Stimulated activated CD4-positive, alpha-beta T cell treated with anti-CD3 and anti-CD28 coated beads, Interleukin-15, amount 100 ng/mL, for 1 hour (primary cell): Measurements from ENCODE around the gene ALAS1.
"Not testable (repeated sequence)": the region's sequence is repeated elsewhere in the genome, so short reads cannot be mapped to it uniquely, and the experiment has no call there.

Experiments used
- DNase-seq, 2 donors: peaks; one replicate each; pipeline ENCODE4 v3.0.0-alpha.2; 2020; ENCODE audit warnings: low read depth in 1 of 2, low spot score in 1 of 2

Gene ALAS1

DNA sequence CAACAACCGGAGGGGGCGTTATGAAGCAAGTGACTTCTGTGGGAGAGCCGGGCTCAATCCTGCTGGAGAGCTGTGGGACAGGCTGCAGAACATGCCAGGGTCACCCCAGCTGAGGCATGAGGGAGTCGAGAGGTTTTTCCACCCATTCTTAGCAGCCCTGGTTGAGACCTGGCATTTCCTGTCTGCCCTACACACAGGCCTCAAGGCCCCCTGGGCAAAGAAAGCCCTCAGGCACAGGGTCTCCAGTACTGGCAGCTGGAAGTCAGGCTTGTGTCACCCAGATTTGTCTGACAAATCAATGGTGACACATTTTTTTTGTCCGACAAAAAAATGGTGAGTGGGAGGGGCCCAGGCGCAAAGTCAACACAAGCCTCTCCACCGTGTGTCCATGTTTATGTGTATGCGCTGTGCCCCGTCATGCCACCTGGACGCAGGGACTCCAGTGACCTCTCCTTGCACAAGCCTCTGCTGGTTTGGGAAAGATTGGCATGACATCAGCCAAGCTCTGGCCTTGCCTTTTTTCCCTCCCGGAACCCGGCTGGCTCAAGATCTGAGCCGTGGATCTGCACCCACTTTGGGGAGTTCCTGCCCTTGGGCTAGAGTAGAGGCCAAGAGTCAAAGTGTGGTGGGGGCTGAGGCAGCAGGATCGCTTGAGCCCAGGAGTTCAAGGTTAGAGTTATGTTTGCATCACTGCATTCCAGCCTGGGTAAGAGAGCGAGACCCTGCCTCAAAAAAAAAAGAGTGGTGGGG, 20.8 kb upstream of the ALAS1 start:
- DNase-seq, result no peak

DNA sequence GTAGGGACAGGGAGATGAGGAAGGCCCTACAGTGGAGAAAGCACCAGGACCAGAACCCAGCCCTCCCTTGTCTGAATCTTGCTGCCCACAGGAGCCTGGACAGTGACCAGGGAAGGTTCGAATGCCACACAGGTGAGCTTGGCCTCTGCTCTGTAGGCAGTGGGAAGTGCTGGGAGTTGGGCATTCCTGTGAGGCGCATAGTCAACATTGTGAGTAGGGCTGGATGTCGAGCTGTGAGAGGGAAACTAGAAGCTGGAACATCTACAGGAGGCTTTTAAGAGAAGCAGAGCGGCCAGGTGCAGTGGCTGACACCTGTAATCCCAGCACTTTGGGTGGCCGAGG, 20.3 kb upstream of the ALAS1 start:
- DNase-seq, result no peak

DNA sequence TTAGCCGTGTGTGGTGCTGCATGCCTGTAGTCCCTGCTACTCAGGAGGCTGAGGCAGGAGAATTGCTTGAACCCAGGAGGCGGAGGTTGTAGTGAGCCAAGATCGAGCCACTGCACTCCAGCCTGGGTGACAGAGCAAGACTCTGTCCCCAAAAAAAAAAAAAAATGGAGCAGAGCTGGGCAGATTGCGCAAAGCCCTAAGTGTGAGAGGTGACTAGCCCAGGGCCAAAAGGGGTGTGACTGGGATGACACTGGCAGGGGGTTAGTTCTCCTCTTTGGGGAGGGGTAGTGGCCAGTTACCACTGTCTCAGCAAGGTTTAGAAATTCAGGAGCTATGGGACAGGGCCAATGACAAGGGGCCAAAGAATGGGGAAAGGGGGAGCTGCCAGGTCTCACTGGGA, 19.8 kb upstream of the ALAS1 start:
- DNase-seq, result not testable (repeated sequence)

DNA sequence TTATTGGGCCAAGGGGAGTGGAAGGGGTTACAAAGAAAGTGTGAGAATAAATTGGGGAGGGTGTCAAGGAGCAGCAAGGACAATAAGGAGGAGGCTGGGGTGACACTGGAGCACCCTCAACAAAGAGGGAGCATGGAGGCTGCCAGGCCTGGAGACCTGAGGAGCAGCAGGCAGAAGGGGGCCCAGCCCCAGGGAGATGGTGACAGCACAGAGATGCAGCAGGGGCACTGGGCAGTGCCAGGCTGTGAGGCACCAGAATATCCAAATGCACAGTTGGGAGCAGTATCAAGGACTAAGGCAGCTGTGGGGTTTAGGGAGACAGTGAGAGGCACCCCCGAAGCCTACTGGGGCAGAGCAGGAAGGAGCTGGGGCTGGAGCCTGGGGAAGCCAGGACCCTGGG, 19.4 kb upstream of the ALAS1 start:
- DNase-seq, result no peak

DNA sequence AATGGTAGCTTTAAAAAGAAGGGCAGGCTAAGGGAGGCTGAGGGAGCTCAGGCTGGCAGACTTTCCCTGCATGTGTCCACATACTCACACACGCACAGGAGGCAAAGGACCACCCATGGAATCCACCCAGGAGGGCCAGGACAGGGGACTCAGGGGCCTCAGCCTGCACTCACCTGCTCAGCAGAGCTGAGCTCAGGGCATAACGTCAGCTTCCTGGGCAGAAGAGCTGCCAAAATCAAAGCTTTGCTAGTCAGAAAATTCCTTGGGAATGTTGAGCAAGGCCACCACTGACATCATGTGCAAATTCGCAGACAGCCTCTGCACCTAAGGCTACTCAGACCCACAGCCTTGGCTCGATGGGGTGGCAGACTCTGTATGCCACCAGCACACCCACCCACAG, 16.4 kb upstream of the ALAS1 start:
- DNase-seq, result no peak

DNA sequence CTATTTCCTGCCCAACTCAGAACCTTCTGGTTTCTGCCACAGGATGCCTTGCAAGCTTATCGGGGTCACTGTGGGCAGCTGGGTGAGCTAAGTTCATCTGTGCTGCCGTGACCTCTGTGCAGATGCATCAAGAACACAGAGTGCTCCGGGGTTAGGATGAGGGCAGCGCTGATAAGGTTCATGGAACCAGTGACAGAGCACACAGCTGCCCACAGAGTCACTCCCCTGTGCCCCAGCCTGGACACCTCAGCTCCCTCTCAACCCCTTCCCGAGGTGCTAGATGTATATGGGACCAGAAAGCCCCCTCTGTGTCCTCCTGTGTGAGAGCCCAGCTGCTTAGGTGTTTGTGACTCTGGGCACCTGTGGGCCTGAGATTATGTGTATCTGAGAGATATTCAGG, 15.8 kb upstream of the ALAS1 start:
- DNase-seq, result no peak

DNA sequence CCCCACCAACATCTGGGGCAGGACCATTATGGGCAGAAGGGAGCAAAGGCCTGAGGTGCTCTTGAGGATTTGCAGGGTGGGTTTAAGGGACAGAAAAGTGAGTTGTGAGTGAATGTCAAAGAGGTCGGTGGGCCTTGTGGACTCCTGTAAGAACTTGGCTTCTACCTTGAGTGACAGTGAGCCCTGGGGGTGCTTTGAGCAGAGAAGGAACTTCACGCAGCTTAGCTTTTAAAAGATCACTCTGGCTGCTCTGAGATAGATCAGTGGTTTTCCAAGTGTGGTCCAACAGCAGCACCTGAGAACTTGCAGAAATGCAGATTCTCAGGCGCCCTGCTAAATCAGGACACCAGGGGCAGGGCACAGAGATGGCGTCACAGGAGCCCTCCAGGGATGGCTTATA, 15.3 kb upstream of the ALAS1 start:
- DNase-seq, result no peak

DNA sequence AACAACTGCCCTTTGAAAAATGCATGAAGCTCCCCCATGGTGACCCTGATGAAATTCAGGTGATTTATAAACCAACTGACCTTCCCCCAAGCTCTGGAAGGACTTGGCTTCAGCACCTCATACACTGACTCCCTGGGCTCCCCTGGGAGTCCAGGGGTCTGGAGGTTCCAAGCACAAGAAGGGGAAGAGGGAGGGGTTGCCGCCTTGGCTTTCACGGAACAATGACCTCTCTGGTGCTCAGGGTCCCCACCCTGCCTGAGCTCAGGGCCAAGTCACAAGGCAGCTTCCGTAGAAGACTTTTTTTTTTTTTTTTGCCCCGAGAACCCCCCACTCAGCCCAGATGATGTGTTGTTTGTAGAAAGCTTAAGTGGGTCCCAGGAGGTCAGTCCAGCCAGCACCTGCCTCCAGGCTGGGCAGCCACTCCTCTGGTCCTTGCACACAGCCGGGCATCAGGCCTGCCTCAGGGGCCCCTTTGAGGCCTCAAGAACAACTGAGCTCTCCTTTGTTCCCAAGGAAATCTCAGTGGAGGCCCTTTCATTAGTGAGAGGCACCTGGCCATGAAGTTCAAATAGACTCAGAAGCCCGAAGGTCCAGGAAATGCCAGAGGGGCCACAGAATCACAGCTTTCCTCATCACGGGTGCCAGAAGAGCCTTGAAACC, 14.0 kb upstream of the ALAS1 start:
- DNase-seq, result no peak

DNA sequence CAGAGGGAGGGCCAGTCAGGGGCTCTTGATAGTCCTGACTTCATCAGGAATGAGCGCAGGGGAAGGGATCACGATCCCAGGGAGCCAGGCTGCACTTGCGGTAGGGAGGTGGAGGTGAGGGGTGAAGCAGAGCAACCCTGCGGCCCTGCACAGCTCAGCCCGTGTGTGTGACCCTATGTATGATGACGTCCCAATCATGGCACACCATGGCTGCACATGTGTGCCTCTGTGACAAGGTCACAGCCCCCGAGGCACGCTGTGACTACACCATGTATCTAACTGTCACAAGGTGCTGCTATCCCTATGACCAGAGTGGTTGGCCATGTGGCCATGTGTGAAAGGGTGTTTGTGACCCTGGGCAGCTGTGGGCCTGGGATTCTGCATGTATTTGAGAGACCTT, 13.3 kb upstream of the ALAS1 start:
- DNase-seq, result no peak

DNA sequence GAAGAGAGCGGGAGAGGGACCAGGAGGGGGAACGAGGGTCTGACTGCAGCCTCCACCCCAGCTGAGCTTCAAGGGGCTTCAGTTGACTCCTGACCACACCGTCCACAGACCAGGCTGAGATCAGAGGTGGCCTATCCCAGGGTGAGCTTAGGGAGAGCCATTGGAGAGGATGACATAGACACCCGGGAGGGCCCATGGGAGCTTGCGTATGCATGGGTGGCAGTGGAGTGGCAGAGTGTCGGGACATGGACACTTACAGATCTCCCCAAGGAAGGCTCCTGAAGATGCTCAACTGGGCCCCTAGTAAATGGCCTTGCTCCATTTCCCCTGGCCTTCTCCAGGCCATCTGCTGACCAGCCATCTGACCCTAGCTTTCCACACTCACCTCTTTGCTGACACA, 12.6 kb upstream of the ALAS1 start:
- no peak for DNase-seq

DNA sequence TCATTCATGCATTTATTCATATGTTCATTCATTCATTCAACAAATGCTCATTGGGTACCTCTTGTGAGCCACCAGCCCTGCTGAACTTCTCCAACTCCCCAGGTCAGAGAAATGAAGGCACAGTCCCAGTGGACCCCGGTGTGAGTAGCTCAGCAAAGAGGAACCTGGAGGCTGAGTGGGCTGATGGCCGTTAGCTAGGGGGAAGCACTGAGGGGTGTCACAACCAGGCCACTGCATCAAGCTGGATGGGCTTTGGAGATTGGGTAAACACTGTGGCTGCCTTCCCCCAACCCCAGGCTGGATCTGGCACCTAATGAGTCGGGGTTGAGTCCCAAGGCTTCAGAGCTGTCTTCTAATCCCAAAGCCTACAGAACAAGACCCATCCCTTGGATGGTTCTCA, 12.1 kb upstream of the ALAS1 start:
- no peak for DNase-seq

DNA sequence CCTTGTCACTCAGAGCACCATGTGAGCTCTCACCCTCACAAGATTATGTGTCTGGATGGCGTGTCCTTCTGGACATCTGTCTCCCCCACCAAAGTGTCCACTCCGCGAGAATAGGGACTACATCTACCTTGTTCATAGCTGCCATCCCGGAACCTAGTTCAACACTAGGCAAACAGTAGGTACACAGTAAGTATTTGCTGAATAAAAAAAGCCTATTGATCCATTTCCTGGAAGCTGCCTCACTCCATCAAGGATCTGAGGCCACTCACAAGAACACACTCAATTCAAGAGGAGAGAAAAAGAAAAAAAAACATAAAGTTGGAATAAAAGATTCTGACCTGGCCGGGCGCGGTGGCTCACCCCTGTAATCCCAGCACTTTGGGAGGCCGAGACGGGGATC, 11.2 kb upstream of the ALAS1 start:
- no peak for DNase-seq

DNA sequence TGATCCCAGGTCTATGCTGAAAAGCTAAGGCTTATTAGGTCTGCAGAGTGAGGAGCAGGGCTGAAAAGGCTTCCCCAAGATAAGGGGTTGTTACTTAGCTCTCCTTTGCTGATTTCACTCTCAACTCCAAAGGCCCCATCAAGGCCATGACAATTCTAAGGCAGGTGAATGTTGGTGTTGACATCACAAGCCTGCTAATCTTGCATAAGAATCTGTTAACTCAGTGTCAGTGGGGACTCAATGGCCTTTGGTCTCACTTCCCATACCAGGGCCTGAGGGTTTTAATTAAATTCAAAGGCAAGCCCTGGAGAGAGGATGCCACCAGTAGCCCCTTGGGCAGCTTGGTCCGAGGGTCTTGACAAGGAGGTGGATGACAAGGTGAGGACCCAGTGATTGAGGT, 9.4 kb upstream of the ALAS1 start:
- DNase-seq, result no peak

DNA sequence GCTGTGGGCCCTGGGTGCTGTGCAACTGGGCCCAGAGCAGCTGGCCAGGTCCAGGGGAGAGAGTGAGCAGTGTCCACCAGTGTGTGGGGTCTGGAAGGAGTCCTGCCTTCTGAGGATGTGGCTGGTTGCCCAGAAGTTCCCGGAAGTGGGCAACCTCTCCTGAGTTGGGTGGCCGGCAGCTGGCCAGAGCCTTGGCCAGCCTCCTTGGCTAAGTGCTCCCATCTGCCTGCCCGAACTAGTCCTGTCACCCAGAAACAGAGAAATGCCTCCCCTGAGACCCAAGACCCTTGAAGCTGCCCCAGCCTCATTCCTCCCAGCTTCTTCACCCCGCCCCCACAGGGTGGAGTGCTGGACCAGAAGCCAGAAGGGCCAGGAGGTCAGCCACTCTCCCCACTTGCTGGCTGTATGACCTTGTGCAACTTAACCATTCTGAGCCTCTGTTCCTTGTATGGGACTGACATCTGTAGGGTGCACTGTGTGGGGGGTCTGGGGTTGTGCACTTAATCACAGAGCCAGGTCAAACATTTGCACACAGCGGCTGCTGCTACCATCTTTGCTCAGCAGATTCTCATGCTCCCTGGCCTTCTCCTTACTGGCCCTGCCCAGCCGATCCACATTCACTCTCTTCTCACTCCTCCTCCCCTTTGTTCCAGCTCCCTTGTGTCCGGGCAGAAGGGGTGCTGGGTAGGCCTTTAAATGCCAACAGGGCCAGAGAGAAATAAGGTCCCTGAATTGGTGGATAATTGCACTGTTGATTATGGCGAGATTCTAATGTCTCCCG, 7.5 kb upstream of the ALAS1 start:
- no peak for DNase-seq

DNA sequence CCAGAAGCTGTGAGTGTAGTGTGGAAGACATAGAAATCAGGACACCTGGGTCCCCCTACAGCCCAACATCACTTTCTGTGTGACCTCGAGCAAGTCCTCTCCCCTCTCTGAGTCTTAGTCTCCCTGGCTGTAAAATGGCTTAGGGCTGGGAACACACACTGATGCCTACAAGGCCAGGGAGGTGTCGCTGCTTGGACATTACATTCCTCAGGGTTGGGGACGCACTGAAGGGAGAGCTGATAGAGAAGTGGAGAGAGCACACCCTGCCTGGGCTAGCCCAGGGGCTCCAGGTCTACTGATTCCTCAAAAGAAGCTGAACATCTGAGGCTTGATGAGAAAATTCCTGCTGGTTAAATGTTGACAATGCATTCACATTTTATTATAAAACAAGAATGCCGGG, 6.3 kb upstream of the ALAS1 start:
- DNase-seq, result no peak

DNA sequence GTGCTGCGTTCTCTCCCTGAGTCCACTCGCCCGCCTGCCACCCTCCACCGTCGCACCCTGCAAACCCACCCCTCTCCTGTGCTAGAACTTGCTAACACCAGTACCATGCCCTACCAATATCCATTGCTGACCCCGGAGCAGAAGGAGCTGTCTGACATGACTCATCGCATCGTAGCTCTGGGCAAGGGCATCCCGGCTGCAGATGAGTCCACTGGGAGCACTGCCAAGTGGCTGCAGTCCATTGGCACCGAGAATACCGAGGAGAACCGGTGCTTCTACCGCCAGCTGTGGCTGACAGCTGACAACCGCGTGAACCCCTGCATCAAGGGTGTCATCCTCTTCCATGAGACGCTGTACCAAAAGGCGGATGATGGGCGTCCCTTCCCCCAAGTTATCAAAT, 4.9 kb upstream of the ALAS1 start:
- no peak for DNase-seq

DNA sequence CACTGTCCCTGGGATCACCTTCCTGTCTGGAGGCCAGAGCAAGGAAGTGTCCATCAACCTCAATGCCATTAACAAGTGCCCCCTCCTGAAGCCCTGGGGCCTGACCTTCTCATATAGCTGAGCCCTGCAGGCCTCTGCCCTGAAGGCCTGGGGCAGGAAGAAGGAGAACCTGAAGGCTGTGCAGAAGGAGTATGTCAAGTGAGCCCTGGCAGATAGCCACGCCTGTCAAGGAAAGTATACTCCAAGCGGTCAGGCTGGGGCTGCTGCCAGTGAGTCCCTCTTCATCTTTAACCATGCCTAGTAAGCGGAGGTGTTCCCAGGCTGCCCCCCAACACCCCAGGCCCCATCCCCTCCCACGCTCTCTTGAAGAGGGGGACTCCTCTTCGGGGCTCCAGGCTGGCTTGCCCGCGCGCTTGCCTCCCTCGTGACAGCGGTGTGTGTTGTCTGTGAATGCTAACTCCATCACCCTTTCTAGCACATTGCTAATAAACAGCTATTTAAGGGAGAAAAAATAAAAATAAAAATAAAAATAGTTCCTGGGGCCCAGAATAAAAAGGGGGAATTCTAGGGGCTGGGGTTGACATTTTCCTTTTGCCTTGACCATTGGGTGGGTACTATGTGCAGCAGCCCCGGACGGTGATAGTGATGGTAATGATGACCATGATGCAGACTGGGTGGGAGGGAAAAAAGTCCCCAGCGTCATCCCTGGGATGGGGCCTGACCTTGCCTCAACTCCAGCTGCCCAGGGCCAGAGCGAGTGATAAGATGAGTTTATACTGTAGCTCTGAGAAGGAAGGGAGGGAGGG, 3.3 kb upstream of the ALAS1 start:
- no peak for DNase-seq

DNA sequence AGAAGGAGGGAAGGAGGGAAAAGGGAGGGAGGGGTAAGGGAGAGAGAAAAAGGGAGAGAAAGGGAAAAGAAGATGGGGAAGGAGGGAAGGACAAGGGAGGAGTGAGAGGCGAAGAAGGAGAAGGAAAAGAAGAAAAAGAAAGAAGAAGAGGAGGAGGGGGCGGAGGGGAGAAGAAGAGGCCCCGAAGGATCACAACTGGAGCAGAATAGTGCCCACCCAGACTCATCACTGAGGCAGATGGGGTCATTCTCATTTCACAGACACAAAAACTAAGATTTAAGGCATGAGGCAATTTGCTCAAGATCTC, 2.7 kb upstream of the ALAS1 start:
- DNase-seq, result no peak

DNA sequence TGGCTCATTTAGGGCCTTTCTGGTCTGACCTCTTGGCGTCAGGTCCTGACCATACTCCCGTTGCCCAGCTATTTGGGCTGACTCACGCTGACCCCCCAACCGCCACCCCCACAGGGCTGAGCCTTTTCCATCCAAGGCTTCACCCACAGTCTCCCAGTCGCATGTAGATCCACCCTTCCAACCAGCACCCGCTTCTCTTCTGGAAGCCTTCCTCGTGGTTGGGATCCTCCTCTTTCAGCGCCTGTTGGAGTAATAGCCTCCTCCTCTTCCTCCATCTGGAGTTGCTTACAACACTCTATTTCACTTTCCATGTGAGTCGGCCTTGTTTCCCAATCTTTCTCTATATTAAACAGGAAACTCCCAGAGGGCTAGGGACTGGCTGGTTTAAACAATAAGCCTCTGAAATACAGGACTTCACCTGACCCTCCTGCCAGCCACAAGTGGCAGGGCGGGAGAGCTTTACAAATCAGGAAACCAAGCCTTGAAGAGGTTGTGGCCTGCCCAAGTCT, 2.1 kb upstream of the ALAS1 start:
- no peak for DNase-seq

DNA sequence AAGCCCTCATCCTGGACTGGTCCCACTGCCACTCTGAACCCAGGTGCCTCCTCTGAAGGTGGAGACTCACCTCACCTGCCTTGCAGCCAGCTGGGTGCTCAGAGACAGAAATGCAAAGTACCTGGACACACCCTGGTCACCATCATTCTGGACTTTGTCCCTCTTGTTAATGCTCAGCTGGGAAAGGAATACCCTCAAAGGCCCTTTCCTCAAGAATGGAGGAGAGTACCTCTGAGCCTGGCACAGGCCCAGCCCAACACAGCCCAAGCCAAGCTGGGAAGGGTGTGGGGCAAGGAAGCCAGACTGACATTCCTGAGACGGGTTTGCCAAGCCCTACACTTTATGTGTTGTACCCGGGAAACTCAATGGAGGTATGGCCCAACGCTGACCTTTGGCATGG, 983 bp upstream of the ALAS1 start:
- DNase-seq, result no peak

DNA sequence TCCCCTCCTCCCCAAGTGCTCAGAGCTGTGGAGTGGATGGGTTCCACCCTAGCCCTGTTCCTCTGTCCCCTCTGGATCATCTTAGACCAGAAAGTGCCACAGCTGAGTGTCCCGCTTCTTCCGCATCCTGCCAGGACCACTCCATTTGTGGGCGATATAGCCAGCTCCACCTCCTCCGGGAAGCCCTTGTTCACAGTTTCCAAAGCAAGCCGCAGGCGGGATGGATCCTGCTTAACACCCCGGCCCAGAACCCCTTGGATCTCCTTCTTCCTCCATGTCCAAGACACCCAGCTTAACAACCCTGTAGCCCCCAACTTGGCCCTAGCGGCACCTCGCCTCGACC, 490 bp upstream of the ALAS1 start:
- no peak for DNase-seq
